BJ (cell line): ENCODE results near the gene ASS1. TPM values are rescaled to one million over a fixed set of nuclear protein-coding genes. Genes with fewer than 3 reads are reported as not detected.

Experiments used
- CTCF ChIA-PET: fragments of 350-600 bp; formaldehyde crosslinking; extraction: SDS; loops from one replicate; lab custom pipeline; 2021; ENCODE audit warnings: antibody characterized with exemption, inconsistent platforms; lab: Yijun Ruan, JAX
- POLR2A ChIA-PET: fragments of 300-600 bp; sonication (Branson Sonifier 250); formaldehyde crosslinking; extraction: SDS; loops from one replicate; lab custom pipeline; 2021; ENCODE audit warnings: antibody characterized with exemption; lab: Charles Lee
- DNase-seq: peaks from one replicate; pipeline ENCODE4 v3.0.0-alpha.2; 2011; ENCODE audit warnings: low read depth
- H3K27me3 ChIP-seq: 2 replicates; pipeline ENCODE4 v1.6.0; 2011; ENCODE audit warnings: low read length; ENCODE audit not compliant: control insufficient read depth, insufficient read depth
- H3K36me3 ChIP-seq: 2 replicates; pipeline ENCODE4 v1.5.1; 2011; ENCODE audit warnings: low read length; ENCODE audit not compliant: control insufficient read depth, insufficient read depth
- H3K4me3 ChIP-seq: 2 replicates; pipeline ENCODE4 v1.5.1; 2011; ENCODE audit warnings: low read depth, mild to moderate bottlenecking, control low read depth, low read length
- polyA plus RNA-seq: library from polyadenylated mRNA; depleted of rRNA; stranded (reverse); fragments of >200 nt; gene quantifications from 2 replicates; pipeline ENCODE4 v1.2.3, GENCODE V29; 2011
- TF ChIP-seq, protein P1 (sequence below): IDR thresholded peaks from 2 replicates; pipeline ENCODE4 v1.5.1; 2011; ENCODE audit warnings: low read depth, mild to moderate bottlenecking, control low read depth, inconsistent platforms, low read length, moderate library complexity; ENCODE audit not compliant: insufficient read depth

The ASS1 gene
- polyA plus RNA-seq, 1 experiment, result 1,223 TPM

DNA sequence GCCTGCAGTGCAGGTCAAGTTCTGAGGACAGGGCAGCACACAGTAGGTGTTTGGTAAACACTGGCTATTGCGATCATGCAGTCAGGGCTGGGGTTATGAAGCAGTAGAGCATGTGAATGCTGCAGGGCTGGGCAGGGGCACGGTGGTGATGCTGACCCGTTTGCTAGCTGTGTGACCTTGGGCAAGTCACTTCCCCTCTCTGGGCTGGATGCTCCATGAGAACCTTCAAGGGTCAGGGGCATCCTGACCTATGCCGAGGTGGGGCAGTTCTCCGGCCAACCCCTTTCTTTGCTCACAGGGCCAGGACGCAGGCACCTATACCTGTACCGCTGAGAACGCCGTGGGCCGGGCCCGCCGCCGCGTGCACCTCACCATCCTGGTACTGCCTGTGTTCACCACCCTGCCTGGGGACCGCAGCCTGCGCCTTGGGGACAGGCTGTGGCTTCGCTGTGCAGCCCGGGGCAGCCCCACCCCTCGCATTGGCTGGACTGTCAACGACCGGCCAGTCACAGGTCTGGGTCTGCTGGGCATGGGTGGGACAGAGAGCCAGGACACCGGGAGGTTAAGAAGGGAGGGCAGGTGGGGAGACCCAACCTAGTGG is 39.0 kb upstream of the ASS1 start:
- H3K27me3 ChIP-seq, result peaks cover 3% of the 10 kb centered on the region
- CTCF ChIA-PET, result no interaction called here
- TF ChIP-seq, protein P1, sequence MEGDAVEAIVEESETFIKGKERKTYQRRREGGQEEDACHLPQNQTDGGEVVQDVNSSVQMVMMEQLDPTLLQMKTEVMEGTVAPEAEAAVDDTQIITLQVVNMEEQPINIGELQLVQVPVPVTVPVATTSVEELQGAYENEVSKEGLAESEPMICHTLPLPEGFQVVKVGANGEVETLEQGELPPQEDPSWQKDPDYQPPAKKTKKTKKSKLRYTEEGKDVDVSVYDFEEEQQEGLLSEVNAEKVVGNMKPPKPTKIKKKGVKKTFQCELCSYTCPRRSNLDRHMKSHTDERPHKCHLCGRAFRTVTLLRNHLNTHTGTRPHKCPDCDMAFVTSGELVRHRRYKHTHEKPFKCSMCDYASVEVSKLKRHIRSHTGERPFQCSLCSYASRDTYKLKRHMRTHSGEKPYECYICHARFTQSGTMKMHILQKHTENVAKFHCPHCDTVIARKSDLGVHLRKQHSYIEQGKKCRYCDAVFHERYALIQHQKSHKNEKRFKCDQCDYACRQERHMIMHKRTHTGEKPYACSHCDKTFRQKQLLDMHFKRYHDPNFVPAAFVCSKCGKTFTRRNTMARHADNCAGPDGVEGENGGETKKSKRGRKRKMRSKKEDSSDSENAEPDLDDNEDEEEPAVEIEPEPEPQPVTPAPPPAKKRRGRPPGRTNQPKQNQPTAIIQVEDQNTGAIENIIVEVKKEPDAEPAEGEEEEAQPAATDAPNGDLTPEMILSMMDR, result no peak
- DNase-seq, result no peak
- no peaks in the 10 kb centered on the region for H3K36me3 ChIP-seq
- POLR2A ChIA-PET, result no interaction called here
- H3K4me3 ChIP-seq, result no peak overlapping the region

DNA sequence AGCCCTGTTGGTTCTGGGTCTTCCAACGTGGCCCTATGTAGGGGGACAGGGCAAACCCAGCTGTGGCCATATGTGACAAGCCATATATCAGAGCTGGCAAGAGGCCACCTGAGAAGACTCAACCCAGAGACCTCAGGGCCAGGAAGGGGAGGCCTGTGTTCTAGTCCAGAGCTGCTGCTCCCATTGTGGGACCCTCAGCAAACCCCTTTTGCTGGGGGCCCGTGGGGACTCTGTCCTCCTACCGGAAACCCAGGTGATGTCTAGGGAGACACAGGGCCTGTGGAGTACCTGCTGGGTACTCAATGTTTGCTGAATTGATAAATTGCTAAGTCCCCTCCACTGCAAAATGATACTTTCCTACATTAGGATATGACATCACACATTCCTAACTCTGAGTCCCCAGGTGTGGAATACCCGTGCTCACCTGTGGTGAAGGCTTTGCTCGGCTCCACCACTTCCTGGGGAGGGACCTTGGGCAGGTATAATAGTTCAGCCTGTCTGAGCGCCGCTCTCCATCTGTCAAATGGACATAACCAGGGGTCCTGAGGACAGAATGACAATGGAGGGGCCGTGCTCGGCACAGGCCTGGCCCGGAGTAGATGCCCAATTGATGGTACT is 38.4 kb upstream of the ASS1 start:
- TF ChIP-seq, protein P1, result no peak
- H3K27me3 ChIP-seq, result peaks cover 3% of the 10 kb centered on the region
- no peak overlapping the region for H3K4me3 ChIP-seq
- no peak for DNase-seq
- H3K36me3 ChIP-seq, result no peaks in the 10 kb centered on the region
- ChIA-PET CTCF (no interaction called here), POLR2A (no interaction called here)

DNA sequence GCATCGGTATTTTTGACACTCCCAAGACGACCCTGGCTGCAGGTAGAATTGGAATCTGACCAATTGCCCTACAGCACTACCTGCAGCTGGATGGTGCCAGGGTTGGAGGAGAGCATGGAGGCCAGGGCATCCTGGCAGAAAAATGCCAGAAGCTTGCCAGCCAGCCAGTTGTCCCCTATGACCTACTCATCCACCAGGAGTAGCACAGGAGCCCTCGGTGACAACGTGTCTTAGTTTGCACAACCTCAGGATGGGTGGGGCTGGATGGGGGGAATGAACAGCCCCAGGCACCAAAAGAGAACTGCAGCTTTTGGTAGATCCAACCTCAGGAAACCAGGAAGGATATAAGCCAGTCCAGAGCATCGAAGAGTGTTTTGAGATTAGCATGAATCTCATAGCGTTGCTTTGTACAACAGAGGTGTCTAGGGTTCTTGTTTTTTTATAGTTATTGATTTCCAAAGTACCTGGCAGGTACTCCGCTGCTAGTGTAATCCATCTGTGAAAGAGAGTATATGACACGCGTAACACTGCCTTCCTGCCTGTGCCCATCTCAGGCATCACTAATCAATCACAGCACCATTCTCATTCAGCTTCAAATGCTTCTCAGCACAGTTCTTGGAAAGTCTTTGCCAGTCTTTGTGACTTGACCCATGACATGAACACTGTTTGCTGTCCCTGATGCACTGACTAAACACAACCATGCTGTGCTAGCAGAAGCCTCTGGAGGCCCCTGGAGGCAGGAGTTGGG is 36.7 kb upstream of the ASS1 start:
- POLR2A ChIA-PET, result no interaction called here
- DNase-seq, result no peak
- Histone ChIP-seq H3K27me3 (peaks cover 2% of the 10 kb centered on the region), H3K4me3 (no peak overlapping the region), H3K36me3 (no peaks in the 10 kb centered on the region)
- CTCF ChIA-PET, result no interaction called here
- TF ChIP-seq, protein P1, result no peak

DNA sequence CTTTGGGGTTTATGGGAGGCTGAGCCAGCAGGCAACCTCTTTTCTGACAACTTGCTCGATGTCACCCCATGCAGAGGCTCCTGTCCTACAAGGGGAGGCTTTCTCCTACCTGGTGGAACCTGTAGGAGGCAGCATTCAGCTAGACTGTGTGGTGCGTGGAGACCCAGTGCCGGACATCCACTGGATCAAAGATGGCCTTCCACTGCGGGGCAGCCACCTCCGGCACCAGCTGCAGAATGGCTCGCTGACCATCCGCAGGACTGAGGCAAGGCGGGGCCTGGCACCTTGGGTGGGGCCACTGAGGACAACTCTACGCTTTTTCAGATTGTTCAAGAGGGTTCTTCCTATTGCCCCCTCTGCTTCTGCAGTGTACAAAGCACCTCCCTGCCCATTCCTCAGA is 36.1 kb upstream of the ASS1 start:
- CTCF ChIA-PET, result no interaction called here
- H3K36me3 ChIP-seq, result no peaks in the 10 kb centered on the region
- TF ChIP-seq, protein P1, result no peak

DNA sequence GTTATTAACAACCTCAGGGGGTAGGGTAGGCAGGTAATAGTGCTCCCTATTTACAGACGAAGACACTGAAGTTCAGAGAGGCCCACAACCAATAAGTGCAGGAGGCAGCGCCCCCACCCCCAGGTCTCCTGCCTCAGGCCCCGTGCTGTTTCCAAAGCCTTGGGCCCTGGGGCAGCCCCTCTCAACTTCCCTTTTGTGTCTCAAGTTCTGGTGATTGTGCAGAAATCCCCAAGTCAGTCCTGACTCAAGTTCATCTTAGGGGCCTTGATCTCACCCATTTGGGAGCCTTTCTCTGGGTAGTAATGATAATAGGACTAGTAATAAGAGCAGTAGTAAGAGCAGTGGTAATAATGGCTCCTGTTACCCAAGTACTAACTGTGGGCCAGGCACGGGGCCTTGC is 35.5 kb upstream of the ASS1 start:
- no peak for DNase-seq
- Histone ChIP-seq H3K27me3 (peaks cover 4% of the 10 kb centered on the region), H3K4me3 (no peak overlapping the region), H3K36me3 (no peaks in the 10 kb centered on the region)
- TF ChIP-seq, protein P1, result no peak
- POLR2A ChIA-PET, result no interaction called here
- CTCF ChIA-PET, result no interaction called here

More for the DNA sequence above, 36.1 kb upstream of the ASS1 start:
- DNase-seq, result no peak
- POLR2A ChIA-PET, result no interaction called here
- Histone ChIP-seq H3K4me3 (no peak overlapping the region), H3K27me3 (peaks cover 4% of the 10 kb centered on the region)
